GM19239 (cell line): Measurements from ENCODE around the gene VMP1.
"Not testable (repeated sequence)": the region's sequence is repeated elsewhere in the genome, so short reads cannot be mapped to it uniquely, and the experiment has no call there.

Experiments
- DNase-seq: peaks from one replicate; pipeline ENCODE4 v3.0.0; 2011; ENCODE audit warnings: low spot score; ENCODE audit not compliant: insufficient read length
- FAIRE-seq: peaks from 2 replicates; lab custom pipeline; 2011; peaks lifted over from hg19 to GRCh38; lab: Jason Lieb, UNC

Gene VMP1

DNA sequence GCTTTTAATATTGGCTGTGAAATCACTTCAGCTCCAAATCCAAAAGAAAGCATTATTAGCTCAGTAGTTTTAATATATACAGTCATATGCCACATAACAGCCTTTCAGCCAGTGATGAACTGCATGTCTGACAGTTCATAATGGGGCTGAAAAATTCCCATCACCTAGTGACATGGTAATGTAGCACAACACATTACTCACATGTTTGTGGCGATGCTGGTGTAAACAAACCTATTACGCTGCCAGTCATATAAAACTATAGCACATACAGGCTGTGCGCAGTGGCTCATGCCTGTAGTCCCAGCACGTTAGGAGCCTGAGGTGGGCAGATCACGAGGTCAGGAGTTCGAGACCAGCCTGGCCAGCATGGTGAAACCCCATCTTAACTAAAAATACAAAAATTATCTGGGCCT lies 93.1 kb downstream of the VMP1 start:
- DNase-seq, result no peak
- no peak for FAIRE-seq

GRCh38 chr17:59802160-59802559 lies 94.7 kb downstream of the VMP1 start:
- FAIRE-seq, result no peak

GRCh38 chr17:59804901-59805465 lies 97.5 kb downstream of the VMP1 start:
- FAIRE-seq, result peak; percentile 74

More at GRCh38 chr17:59802160-59802559, 94.7 kb downstream of the VMP1 start:
- no peak for DNase-seq

DNA sequence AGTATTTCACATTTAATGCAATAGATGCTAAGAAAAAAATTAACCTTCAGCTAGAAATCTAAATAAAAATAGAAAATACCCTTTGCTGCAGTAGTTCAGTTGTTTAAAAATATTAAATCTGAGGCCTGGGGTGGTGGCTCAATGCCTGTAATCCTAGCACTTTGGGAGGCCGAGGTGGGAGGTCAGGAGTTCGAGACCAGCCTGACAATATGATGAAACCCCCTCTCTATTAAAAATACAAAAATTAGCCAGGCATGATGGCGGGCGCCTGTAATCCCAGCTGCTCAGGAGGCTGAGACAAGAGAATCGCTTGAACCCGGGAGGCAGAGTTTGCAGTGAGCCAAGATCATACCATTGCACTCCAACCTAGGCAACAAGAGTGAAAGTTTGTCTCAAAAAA lies 98.9 kb downstream of the VMP1 start:
- FAIRE-seq, DNase-seq: not testable (repeated sequence)

More at GRCh38 chr17:59804901-59805465, 97.5 kb downstream of the VMP1 start:
- no peak for DNase-seq

DNA sequence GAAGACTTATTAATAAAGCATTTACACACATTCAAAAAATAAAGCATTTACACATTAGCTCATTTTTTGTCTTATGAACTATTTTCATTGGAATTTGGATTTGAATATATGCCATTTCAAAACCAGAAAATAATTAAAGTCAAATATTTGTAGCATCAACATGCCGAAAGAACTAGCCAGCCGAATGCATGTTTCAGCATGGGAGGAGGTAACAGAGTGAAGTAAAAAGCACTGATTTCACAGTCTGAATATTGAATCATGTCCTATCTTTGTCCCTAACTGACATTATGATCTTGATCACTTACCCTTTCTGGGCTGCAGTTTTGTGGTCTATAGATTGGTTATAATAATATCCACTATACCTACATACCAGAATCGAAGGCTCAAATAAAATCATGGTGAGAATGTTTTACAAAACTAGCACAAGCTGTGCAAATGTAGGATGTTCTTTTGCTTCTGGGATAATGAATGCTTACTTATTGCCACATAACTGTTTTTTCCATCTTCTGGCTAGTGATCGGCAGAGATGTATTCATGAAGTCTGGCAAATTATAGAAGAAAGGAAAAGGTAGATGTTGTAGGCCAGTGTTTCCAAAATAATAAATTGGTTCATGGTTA lies 100.5 kb downstream of the VMP1 start:
- DNase-seq, result no peak
- no peak for FAIRE-seq

GRCh38 chr17:59810894-59811153 lies 103.4 kb downstream of the VMP1 start:
- DNase-seq (no peak), FAIRE-seq (no peak)

- no peak for DNase-seq
- FAIRE-seq, result no peak
Measured at GRCh38 chr17:59811209-59811608, 103.8 kb downstream of the VMP1 start.

- DNase-seq (no peak), FAIRE-seq (peak; percentile 48)
Measured at GRCh38 chr17:59812139-59812538, 104.7 kb downstream of the VMP1 start.

DNA sequence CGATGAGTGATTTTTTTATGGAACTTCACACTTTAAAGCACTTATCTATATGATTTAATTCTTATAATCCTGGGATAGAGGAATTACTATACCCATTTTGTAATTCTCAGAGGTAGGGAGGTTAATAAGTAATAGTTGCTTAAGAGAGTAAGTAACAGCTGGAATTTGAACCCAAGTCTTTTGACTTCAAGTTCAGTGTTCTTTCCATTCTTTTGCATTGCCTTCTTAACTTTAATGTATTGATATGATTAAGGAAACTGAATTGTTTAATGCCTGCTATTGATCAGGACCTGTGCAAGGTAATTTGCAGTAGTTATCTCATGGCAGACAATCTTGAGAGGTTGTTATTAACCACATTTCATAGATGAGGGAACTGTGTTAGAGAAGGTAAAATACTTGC lies 106.8 kb downstream of the VMP1 start:
- peak; percentile 11 for FAIRE-seq

DNA sequence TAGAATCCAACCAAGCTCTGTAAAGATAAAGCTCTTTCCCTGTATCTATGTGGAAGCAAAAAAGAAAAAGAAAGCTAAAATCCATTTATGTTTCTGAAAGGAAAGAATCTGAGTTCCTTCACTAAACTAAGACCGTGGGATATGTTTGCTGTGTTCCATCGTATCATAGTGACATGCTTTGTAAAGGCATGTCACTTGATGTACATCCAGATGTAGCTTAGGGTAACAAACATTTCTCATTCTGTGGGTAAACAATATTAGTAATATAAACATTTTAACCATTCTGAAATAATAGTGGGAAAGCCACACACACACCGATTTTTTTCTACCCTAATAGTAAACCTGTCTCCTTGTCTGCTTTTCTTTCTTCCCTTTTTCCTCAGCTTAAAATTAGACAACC lies 107.2 kb downstream of the VMP1 start:
- DNase-seq (no peak), FAIRE-seq (no peak)

More for the DNA sequence above, 106.8 kb downstream of the VMP1 start:
- no peak for DNase-seq

DNA sequence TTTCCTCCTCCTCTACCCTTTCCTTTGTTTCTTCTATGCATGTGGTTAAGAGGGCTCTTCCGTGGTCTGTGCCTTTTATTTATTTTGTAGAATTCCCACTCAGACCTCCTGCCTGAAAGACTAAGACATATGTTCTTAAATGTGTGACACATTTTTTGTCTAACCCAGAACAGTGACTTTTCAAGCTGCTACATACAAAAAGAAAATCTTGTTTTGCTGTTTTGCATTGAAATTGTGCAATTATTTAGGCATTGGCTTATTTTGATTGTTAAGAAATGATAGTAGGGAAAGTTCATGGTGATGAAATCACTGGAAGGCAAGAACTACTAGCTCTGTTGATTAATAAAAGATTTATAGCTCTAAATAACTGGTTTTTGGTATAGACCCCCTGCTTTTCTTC lies 108.5 kb downstream of the VMP1 start:
- DNase-seq (no peak), FAIRE-seq (no peak)

DNA sequence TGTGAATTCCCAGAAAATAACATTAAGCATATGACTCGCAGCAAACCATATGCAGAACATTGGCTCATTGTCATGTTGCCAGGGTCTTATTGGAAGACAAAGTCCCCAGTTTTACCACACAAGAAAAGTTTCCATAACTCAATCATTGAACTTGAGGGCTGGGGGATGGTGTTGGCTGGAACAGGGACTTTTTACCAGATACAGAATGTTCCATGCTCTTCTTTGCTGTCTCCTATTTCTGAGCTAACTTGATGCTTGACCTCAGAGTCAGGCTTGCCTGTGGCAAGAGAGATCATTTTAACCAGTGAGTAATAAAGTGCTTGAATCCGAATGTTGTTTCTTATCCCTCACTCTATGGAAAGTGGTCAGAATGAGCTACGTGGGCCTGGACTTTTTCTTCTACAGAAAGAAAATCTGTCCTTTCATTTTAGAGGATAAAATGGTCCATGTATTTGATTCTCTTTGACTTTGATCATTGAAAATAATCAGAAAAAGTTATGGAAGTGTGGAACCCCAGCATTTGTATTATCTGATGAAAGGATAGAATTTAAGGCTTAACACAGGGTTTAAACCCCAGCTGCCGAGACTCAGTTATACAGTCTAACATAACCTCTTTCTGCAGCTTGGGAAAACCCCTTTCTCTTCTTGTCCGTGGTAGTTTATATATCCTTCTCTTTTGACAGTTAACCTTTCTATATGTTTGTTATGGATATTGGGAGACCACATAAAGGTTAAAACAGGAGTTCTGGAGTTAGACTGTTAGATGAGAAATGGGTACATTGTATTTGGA lies 118.3 kb downstream of the VMP1 start:
- peak; percentile 78 for FAIRE-seq
- DNase-seq, result no peak

DNA sequence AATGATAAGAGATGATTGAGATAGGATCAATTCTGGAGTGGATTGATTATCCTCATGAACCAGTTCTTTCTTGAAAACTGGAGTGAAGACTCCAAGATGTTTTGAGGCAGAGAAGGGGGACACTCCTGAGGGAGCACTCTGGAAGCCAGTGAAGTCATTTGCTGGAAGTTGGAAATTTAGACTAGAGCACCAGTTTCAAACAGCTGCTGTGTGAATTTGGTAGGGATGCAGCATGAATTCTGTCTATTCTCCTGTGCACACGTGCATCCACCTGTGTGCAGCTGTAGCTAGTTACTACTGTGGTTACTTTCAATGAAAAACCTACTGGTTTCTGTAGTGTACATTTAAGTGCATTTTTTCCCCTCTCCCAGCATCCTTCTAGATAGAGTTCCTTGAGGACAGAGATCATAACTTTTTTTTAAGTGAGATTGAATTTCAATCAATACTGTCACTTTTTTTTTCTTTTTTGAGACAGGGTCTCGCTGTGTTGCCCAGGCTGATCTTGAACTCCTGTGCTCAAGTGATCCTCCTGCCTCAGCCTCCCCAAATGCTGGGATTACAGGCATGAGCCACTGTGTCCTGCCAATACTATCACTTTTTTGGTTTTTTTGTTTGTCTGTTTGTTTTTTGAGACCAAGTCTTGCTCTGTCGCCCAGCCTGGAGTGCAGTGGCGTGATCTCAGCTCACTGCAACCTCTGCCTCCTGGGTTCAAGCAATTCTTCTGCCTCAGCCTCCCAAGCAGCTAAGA lies 119.4 kb downstream of the VMP1 start:
- FAIRE-seq, result peak; percentile 84

GRCh38 chr17:59827721-59828477 lies 120.4 kb downstream of the VMP1 start:
- DNase-seq (no peak), FAIRE-seq (peak; percentile 92)

More for the DNA sequence above, 119.4 kb downstream of the VMP1 start:
- no peak for DNase-seq

DNA sequence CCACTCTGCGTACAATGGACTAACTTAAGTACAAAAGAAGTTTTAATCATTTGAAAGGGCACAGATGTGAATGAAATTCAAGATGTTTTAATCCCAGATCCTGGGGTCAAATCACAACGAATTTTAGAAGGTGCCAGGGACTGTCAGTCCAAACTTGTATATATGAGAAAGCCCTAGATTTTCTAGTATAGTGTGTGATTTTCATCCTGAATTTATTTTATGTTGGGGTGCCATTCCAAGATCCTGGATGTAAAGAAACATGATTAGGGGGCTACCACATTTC lies 121.0 kb downstream of the VMP1 start:
- FAIRE-seq, result no peak

DNA sequence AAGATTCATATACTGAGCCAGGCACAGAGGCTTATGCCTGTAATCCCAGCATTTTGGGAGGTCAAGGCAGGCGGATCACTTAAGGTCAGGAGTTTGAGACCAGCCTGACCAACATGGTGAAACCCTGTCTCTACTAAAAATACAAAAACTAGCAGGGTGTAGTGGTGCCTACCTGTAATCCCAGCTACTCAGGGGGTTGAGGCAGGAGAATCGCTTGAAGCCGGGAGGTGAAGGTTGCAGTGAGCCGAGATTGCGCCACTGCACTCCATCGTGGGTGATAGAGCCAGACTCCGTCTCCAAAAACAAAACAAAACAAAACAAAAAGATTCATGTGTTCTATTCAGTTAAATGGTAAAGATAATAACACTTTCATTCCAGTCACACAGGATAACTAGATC lies 121.4 kb downstream of the VMP1 start:
- not testable (repeated sequence) for DNase-seq, FAIRE-seq

More for the DNA sequence above, 121.0 kb downstream of the VMP1 start:
- DNase-seq, result no peak

DNA sequence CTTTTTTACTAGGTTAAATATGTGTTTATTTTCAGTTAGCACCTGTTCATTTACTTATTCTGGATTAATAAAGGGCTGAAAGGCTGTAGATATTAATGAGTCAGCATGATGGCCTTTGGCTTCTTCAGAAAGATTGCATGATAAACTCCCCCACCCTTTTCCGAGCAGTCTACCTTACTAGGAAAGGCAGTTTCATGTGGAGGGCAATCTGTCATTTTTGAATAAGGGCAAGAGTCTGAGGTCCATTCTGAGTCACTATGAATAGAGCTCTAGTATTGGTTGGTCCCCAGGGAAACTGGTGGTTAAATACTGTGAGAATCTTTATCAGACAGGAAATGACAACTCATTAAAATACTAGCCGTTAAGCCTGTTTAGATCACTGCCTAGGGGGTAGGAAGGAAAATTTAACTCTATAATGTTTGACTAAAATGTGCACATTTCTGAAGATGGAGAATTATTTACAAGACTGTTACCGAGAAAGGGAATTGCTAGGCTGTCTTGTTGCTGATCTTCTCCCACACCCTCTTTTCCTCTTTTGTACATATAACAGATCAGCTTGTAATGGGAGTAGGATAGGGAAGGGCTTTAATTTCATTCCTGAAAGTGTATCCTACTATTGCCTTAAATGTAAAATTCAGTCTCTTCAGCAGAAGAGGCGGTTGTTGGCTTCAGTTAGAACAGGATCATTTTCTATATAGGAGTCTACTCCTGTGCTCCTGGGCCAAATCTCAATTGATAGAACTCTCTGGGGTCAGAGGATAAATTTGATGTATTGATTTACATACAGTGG lies 122.0 kb downstream of the VMP1 start:
- DNase-seq, result peak; percentile 30
- FAIRE-seq, result peak; percentile 93

GRCh38 chr17:59830007-59830630 lies 122.7 kb downstream of the VMP1 start:
- peak; percentile 4 for FAIRE-seq

DNA sequence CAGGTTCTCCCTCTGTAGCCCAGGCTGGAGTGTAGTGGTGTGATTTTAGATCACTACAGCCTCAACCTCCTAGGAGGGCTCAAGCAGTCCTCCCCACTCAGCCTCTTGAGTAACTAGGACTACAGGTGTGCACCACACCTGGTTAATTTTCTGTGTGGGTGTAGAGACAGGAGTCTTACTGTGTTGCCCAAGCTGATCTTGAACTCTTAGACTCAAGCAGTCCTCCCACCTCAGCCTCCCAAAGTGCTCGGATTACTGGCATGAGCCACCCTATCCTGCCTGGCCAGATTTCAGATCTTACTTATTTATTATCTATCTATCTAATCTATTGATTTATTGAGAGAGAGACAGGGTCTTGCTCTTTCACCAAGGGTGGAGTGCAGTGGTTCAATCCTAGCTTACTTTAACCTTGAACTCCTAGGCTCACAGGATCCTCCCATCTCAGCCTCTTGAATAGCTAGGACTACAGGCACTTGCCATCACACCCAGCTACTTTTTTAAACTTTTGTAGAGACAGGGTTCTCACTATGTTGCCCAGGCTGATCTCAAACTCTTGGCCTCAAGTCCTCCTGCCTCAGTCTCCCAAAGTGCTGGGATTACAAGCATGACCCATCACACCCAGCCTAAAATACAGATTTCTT lies 123.5 kb downstream of the VMP1 start:
- DNase-seq, result no peak
- peak; percentile 49 for FAIRE-seq

More at GRCh38 chr17:59830007-59830630, 122.7 kb downstream of the VMP1 start:
- DNase-seq, result no peak
